ENCODE results near the gene ERFE. TPM values are rescaled to one million over a fixed set of nuclear protein-coding genes. Genes with fewer than 3 reads are reported as not detected.

The ERFE gene
- total and polyA plus RNA-seq, 10 of the 15 experiments (the other 5 are each of a cell fraction or from before 2014, with no cell fraction given) = not detected

DNA sequence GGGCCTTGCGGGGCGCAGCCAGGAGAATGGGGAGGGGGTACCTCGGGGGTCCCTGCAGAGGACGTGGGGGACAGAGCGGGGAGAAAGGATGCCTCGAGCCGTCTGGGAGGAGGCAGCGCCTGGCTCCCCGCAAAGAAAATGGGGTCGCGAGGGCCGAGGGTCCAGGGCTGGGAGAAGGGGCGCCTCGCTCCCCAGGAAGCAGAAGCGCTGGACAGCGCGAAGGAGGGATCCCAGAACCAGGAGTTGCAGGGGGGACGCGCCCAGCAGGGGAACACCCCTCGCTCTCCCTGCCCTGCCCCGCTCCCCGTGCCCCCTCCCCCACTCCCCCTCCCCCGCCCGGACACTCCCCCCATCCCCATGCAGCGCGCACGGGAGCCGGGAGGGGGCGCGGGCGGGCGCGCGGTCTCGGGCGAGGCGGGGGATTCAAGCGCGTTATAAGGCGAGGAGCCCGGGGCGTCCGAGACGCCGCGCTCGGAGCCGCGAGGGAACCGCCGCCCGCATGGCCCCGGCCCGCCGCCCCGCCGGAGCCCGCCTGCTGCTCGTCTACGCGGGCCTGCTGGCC, at the start of gene ERFE (continued):
- TF ChIP-seq SPI1 (IDR thresholded peaks at IDR 0.05; ENCODE audit: borderline replicate concordance, insufficient read depth, low read depth, low read length) (no peak), ZNF592 (IDR thresholded peaks at IDR 0.05) (no peak), DPF2 (IDR thresholded peaks at IDR 0.05) (no peak), NFYB (IDR thresholded peaks at IDR 0.05; ENCODE audit: insufficient read depth, low read depth, low read length) (no peak), BHLHE40 (IDR thresholded peaks at IDR 0.05; ENCODE audit: borderline replicate concordance in 1 of 2, low read depth in 2 of 2, low read length in 1 of 2) (no peak), FOS (IDR thresholded peaks at IDR 0.05; ENCODE audit: borderline replicate concordance, extremely low read depth, insufficient read length) (no peak), WRNIP1 (IDR thresholded peaks at IDR 0.05; ENCODE audit: borderline replicate concordance, low read depth, low read length) (no peak), CUX1 (IDR thresholded peaks at IDR 0.05; ENCODE audit: insufficient replicate concordance, low read depth, low read length) (no peak), HDAC2 (IDR thresholded peaks at IDR 0.05) (no peak), RAD21 (IDR thresholded peaks at IDR 0.05; ENCODE audit: insufficient read depth, low read depth, low read length) (peak; percentile 23; the same call in 1 of the 2 replicates), ZNF207 (IDR thresholded peaks at IDR 0.05; ENCODE audit: borderline replicate concordance) (no peak), RELB (IDR thresholded peaks at IDR 0.05; ENCODE audit: low read depth) (no peak), EED (IDR thresholded peaks at IDR 0.05; ENCODE audit: low read depth) (no peak), BCL3 (IDR thresholded peaks at IDR 0.05; ENCODE audit: borderline replicate concordance, insufficient read depth, low read depth, low read length, poor library complexity, severe bottlenecking) (no peak)
- TF ChIP-seq, protein P1, sequence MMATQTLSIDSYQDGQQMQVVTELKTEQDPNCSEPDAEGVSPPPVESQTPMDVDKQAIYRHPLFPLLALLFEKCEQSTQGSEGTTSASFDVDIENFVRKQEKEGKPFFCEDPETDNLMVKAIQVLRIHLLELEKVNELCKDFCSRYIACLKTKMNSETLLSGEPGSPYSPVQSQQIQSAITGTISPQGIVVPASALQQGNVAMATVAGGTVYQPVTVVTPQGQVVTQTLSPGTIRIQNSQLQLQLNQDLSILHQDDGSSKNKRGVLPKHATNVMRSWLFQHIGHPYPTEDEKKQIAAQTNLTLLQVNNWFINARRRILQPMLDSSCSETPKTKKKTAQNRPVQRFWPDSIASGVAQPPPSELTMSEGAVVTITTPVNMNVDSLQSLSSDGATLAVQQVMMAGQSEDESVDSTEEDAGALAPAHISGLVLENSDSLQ (IDR thresholded peaks at IDR 0.05) = no peak

All from GM12878 (cell line).